Gastrocnemius medialis (tissue), 4 donors: ENCODE data around the gene HACD2.

Source experiments
- POLR2A ChIP-seq, 2 donors: fragments of 450-650 bp; IDR thresholded peaks; one replicate each; pipeline ENCODE4 v1.6.1; 2017; ENCODE audit warnings: antibody characterized with exemption in 2 of 2, mild to moderate bottlenecking in 2 of 2, moderate library complexity in 2 of 2
- TF ChIP-seq, protein P1 (sequence below), 5 experiments: fragments of 450-650 bp in 3 of 5; fragments of 200-600 bp in 2 of 5; sonication (generic) in 2 of 5; IDR thresholded peaks in 4 of 5; conservative IDR thresholded peaks in 1 of 5; 1 replicate in 4 of 5; 2 replicates in 1 of 5; pipeline ENCODE4 v1.5.1; 2016 to 2019; ENCODE audit warnings: antibody characterized with exemption in 5 of 5, mild to moderate bottlenecking in 3 of 5, moderate library complexity in 3 of 5

DNA sequence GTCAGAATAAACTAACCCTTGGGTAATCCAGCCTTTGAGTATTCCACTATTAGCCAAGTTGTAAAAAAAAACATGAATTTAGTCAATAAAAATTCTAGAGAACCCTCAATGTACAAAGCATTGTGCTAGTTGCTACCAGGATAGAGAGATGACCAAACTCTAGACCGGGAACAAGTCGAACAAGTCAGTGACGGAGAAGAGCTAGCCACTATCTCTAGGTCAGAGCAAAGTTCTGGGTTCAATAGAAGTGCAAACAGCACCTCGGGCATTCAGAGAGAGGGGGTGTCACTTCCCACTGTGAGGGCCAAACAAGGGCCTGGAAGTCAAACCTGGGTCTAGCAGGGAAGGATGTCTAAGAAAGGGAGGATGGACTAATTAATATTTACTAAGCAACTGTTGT lies 133.7 kb downstream of the HACD2 start:
- TF ChIP-seq, protein P1, sequence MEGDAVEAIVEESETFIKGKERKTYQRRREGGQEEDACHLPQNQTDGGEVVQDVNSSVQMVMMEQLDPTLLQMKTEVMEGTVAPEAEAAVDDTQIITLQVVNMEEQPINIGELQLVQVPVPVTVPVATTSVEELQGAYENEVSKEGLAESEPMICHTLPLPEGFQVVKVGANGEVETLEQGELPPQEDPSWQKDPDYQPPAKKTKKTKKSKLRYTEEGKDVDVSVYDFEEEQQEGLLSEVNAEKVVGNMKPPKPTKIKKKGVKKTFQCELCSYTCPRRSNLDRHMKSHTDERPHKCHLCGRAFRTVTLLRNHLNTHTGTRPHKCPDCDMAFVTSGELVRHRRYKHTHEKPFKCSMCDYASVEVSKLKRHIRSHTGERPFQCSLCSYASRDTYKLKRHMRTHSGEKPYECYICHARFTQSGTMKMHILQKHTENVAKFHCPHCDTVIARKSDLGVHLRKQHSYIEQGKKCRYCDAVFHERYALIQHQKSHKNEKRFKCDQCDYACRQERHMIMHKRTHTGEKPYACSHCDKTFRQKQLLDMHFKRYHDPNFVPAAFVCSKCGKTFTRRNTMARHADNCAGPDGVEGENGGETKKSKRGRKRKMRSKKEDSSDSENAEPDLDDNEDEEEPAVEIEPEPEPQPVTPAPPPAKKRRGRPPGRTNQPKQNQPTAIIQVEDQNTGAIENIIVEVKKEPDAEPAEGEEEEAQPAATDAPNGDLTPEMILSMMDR (IDR thresholded peaks at IDR 0.05 in 4 of 5, conservative IDR thresholded peaks at IDR 0.05 in 1 of 5) = no peak
- TF ChIP-seq POLR2A (IDR thresholded peaks at IDR 0.05) = no peak
